Dedifferentiated amniotic fluid mesenchymal stem cell (primary cell): ENCODE data around the gene CD3D.
"Not testable (repeated sequence)": the region's sequence is repeated elsewhere in the genome, so short reads cannot be mapped to it uniquely, and the experiment has no call there.

ENCODE experiments used
- DNase-seq: peaks from one replicate; pipeline ENCODE4 v3.0.0-alpha.2; 2016; ENCODE audit errors: extremely low spot score

The CD3D gene

GRCh38 chr11:118339281-118339961 lies 3.1 kb downstream of the CD3D start:
- no peak for DNase-seq

GRCh38 chr11:118338637-118339061 lies 3.9 kb downstream of the CD3D start:
- no peak for DNase-seq

- DNase-seq, result no peak
Measured at GRCh38 chr11:118334745-118335144, 7.8 kb downstream of the CD3D start.

- DNase-seq, result no peak
Measured at GRCh38 chr11:118328745-118329144, 13.8 kb downstream of the CD3D start.

- DNase-seq, result no peak
Measured at GRCh38 chr11:118325283-118325682, 17.2 kb downstream of the CD3D start.

- DNase-seq, result no peak
Measured at GRCh38 chr11:118322721-118323120, 19.8 kb downstream of the CD3D start.

GRCh38 chr11:118321386-118322082 lies 21.0 kb downstream of the CD3D start:
- no peak for DNase-seq

- no peak for DNase-seq
Measured at GRCh38 chr11:118320515-118320914, 22.0 kb downstream of the CD3D start.

GRCh38 chr11:118319337-118319707 lies 23.2 kb downstream of the CD3D start:
- DNase-seq, result no peak

GRCh38 chr11:118318581-118319336 lies 23.7 kb downstream of the CD3D start:
- no peak for DNase-seq

- no peak for DNase-seq
Measured at GRCh38 chr11:118318124-118318523, 24.4 kb downstream of the CD3D start.

GRCh38 chr11:118314988-118315411 lies 27.5 kb downstream of the CD3D start:
- no peak for DNase-seq

GRCh38 chr11:118313242-118313641 lies 29.3 kb downstream of the CD3D start:
- no peak for DNase-seq

GRCh38 chr11:118312328-118312727 lies 30.2 kb downstream of the CD3D start:
- no peak for DNase-seq

GRCh38 chr11:118311518-118311917 lies 31.0 kb downstream of the CD3D start:
- no peak for DNase-seq

GRCh38 chr11:118310781-118311485 lies 31.6 kb downstream of the CD3D start:
- no peak for DNase-seq

GRCh38 chr11:118310271-118310670 lies 32.2 kb downstream of the CD3D start:
- DNase-seq, result no peak

GRCh38 chr11:118308995-118309528 lies 33.4 kb downstream of the CD3D start:
- DNase-seq, result not testable (repeated sequence)

- DNase-seq, result no peak
Measured at GRCh38 chr11:118306556-118306955, 35.9 kb downstream of the CD3D start.

GRCh38 chr11:118305726-118306125 lies 36.8 kb downstream of the CD3D start:
- no peak for DNase-seq

GRCh38 chr11:118304568-118305248 lies 37.8 kb downstream of the CD3D start, which contains the start of gene CD3E:
TSS of gene CD3E (plus strand) at chr11:118304730. CDS start at chr11:118304953, 223 bp downstream.
- DNase-seq, result no peak
